NCI-H1436 (cell line): Measurements from ENCODE around the gene CA14.
"Not testable (repeated sequence)": the region's sequence is repeated elsewhere in the genome, so short reads cannot be mapped to it uniquely, and the experiment has no call there.

Experiments used
- DNase-seq: peaks from one replicate; lab custom pipeline; 2025; lab: John Stamatoyannopoulos, UW

Gene CA14

GRCh38 chr1:150257624-150258585 is at the start of gene CA14:
CA14 (plus strand) TSS chr1:150257774; CDS start chr1:150258129, 355 bp downstream.
- no peak for DNase-seq

GRCh38 chr1:150208460-150208859 is 49.1 kb upstream of the CA14 start:
- DNase-seq, result not testable (repeated sequence)

DNA sequence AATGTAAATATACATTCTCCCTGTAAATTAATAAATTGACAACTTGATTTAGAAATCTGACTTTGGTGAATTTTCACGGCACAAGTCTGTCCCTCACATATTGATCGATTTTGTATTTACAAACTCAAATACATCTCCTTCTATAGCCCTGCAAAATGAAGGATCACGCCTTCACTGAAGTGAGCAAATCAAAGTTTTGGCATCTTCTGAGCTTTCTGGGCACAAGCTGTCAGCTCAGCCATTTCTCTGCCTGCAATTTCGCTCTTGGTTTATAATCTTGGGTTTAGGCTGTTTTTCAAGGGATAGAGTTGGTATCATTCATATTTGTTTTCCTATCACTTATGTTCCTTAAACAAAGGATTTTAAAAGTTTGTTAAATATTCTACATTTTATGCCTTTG is 47.5 kb upstream of the CA14 start:
- no peak for DNase-seq

GRCh38 chr1:150210706-150211105 is 46.9 kb upstream of the CA14 start:
- no peak for DNase-seq

GRCh38 chr1:150212070-150212469 is 45.5 kb upstream of the CA14 start:
- DNase-seq, result no peak

GRCh38 chr1:150213170-150214098 is 44.1 kb upstream of the CA14 start:
- DNase-seq, result peak; percentile 82

DNA sequence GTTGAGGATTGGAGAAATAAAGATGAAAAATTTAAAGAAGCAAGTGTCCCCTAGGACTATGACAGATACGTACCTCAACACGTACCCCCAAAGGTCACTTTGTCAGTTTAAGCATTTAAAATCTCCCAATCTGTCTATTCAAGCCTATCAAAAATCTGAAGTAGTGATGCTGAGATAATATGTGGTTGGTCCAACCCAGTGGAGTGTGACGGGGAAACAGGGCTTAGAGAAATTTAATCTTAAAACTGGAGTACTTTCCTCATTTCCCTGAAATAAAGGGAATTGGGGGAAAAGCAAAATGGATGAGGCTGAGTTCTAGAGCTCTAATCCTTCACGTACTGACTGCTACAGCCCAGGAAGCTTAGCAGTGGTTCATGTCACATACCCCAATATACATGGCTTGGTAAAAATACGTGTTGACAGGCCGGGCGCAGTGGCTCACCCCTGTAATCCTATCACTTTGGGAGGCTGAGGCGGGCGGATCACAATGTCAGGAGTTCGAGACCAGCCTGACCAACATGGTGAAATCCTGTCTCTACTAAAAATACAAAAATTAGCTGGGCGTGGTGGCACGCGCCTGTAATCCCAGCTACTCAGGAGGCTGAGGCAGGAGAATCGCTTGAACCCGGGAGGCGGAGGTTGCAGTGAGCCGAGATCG is 43.3 kb upstream of the CA14 start:
- not testable (repeated sequence) for DNase-seq

- not testable (repeated sequence) for DNase-seq
Observed at GRCh38 chr1:150215855-150216254, 41.7 kb upstream of the CA14 start.

DNA sequence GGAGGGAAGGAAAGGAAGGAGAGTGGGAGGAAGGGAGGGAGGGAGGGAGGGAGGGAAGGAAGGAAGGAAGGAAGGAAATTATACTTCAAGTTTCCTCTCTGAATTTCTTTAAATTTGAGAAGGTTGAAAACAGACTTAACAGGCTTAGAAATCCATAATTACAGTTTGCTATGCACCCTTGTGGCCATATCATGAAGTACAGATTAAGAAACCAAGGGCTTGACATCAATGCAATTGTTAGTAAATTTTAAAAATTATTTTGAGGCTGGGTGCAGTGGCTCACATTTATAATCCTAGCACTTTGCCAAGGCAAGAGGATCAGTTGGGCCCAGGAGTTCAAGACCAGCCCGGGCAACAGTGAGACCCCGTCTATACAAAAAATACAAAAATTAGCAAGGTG is 36.0 kb upstream of the CA14 start:
- peak; percentile 9 for DNase-seq

DNA sequence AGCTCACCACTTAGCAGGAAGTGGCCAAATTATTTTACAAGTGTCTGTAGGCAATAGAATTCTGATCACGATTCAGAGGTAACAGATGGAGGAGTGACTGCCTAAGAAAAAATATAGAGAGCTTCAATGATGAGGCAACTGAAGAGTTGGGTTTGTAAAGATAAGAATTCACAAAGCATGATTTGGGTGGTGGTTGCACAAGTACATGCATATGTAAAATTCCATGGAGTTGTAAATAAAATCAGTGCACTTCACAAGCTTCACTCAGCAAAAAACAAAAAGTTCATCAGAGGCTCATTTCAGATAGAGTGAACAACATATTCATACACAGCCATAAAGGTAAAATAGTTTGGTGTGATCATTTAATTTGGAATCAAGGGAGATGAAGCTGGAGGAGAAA is 32.6 kb upstream of the CA14 start:
- DNase-seq, result no peak

GRCh38 chr1:150225546-150225945 is 32.0 kb upstream of the CA14 start:
- no peak for DNase-seq

- DNase-seq, result no peak
Observed at GRCh38 chr1:150226486-150226885, 31.1 kb upstream of the CA14 start.

GRCh38 chr1:150227228-150227627 is 30.3 kb upstream of the CA14 start:
- no peak for DNase-seq

DNA sequence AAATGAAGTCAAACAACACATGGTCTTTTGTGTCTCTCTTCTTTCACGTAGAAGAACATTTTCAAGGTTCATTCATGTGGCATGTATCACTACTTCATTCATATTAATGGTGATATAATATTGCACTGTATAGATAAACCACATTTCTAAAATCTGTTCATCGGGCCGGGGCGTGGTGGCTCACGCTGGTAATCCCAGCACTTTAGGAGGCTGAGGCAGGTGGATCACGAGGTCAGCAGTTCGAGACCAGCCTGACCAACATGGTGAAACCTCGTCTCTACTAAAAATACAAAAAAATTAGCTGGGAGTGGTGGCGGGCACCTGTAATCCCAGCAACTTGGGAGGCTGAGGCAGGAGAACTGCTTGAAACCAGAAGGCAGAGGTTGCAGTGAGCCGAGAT is 29.3 kb upstream of the CA14 start:
- not testable (repeated sequence) for DNase-seq

- DNase-seq, result not testable (repeated sequence)
Observed at GRCh38 chr1:150232921-150233320, 24.7 kb upstream of the CA14 start.

DNA sequence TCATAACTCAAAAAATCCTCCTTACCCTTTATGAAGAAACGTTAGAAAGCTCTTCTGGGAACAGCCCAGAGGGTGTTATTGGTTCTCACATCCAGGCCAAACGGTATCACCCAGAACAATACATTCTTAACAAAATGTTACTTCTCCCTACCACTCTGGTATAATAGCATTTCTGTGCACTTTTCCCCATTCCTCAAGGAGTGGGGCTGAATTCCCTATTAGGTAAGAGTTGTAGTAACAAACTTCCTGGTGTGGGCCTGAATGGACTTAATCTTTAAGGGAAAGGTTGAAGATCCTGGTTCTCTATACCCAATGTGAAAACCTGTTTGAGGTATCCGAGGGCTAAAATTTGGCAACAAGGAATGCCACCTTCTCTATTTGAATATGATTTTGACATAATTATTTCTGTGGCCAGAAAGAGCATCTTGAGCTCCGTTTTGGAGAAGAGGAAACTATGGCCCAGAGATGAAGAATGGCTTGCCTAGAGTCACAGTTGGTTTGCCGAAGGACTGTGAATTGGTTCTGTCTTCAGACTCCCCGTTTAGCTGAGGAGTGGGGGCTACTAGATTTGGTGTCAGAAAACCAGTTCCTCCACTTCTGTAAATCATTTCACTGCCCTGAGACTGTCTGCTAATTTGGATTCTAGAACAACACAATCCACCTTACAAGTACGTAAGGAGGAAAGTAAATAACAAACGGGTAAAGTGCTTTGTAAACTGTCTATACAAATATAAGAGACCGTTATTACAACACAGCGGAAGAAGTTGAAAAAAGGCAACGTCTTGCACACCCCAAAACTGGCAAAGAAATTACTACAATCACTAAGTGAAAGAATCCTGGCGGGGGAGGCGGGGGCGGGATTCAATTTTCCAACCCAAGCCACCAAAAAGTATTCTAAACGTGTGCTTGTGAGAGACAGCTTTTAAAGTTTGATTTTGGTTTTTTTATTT is 23.9 kb upstream of the CA14 start:
- DNase-seq, result no peak

DNA sequence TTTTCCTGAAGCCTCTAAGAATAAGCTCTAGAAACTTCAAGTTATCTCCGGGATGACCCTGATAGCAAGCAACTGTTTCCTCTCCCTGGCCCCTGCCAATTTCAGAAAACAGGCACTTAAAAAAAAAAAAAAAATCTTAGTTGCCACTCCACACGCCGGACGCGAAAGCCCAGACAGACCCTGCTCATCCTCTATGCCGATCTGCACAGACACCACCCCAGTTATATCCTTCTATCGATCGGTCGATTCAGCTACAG is 23.3 kb upstream of the CA14 start:
- DNase-seq, result no peak

- DNase-seq, result peak; percentile 13
Observed at GRCh38 chr1:150234566-150235293, 22.8 kb upstream of the CA14 start.

DNA sequence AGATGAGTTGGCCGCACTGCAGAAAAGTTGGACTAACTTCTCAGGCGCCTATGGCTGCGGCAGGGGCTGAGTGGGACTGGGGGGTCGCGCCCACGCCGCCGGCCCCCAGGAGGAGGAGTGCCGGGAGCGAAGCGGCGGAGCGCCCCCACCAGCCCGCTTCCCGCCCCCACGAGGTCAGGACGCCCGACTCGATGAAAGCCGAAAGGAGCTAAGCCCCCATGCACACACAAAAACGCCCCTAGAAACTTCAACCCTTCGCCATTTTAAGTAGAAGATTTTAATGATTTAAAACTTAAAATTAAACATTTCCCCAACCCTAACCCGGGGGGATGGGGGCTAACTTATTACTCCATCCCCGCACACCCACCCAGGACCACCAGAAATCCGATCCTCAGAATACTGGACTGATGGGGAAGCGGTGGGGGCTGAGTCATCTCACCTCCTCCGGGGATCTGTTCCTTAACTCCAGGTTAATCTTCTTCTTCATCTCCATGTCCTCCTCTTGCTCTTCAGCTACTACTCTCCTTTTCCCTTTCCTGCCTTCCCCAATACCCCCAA is 22.2 kb upstream of the CA14 start:
- DNase-seq, result no peak
